ENCODE data around the gene TXN2.

TXN2 gene

DNA sequence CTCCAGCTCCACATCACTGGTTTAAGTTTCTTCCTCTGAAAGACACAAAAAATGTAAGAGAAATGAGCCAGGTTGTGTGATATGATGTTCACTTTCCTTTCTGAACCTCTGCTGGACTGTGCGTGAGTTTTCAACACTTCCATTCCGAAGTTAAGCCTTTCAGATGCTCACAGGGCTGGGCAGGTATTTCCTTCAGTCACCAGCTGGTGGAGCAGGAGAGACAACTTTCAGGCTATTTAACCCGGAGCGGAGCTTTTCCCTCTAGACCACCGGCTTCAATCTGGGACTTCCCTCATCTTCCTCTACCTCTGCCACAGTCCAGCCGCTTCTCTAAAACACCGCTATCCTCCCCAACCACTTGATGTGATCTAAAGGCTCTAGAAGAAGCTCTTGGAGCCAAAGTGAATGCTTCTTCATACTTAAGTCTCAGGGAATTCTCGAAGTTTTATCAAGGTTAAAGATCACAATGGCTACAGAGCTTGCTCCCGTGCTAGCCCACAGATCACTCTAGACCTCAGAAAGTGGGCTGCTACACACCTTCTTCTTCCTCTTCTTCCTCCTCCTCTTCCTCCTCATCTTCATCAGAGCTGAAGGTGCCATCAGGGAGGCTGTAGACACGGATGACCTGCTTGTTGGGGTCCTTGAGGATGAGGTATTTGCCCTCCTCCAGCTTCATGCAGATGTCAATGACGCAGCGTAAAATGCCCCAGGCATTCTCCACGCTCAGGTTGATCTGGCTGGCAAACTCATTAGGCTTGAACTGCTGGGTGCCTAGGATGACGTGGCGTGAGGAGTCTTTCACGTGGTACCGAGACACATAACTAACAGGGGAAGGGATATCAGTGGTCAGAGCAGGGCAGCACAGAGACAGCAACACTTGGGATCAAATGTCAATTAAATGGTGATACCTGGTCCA is 29.8 kb upstream of the TXN2 start:
- TF ChIP-seq, protein P1, sequence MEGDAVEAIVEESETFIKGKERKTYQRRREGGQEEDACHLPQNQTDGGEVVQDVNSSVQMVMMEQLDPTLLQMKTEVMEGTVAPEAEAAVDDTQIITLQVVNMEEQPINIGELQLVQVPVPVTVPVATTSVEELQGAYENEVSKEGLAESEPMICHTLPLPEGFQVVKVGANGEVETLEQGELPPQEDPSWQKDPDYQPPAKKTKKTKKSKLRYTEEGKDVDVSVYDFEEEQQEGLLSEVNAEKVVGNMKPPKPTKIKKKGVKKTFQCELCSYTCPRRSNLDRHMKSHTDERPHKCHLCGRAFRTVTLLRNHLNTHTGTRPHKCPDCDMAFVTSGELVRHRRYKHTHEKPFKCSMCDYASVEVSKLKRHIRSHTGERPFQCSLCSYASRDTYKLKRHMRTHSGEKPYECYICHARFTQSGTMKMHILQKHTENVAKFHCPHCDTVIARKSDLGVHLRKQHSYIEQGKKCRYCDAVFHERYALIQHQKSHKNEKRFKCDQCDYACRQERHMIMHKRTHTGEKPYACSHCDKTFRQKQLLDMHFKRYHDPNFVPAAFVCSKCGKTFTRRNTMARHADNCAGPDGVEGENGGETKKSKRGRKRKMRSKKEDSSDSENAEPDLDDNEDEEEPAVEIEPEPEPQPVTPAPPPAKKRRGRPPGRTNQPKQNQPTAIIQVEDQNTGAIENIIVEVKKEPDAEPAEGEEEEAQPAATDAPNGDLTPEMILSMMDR (conservative IDR thresholded peaks at IDR 0.05; ENCODE audit: low read depth, low read length), result peak; percentile 52
- Histone ChIP-seq H3K4me3 (IDR thresholded peaks at IDR 0.05; ENCODE audit: insufficient read depth, low read depth, low read length) (no peak overlapping the region), H4K20me1 (ENCODE audit: insufficient read depth) (no peaks in the 10 kb centered on the region), H3K4me1 (ENCODE audit: low read depth, poor library complexity, severe bottlenecking) (peaks cover 8% of the 10 kb centered on the region), H3K4me2 (no peak overlapping the region), H3K36me3 (ENCODE audit: insufficient read depth) (peaks cover 9% of the 10 kb centered on the region; the same call in 1 of the 2 replicates), H2AFZ (ENCODE audit: low read depth) (no peak overlapping the region), H3K9ac (no peak overlapping the region), H3K27ac (no peak overlapping the region), H3K79me2 (ENCODE audit: insufficient read depth, low read depth) (no peaks in the 10 kb centered on the region), H3K27me3 (ENCODE audit: insufficient read depth, low read depth) (no peaks in the 10 kb centered on the region)

GRCh38 chr22:36510384-36510783 is 28.9 kb upstream of the TXN2 start:
- H2AFZ ChIP-seq (ENCODE audit: low read depth), result no peak overlapping the region
- peaks cover 9% of the 10 kb centered on the region; the same call in 1 of the 2 replicates for H3K36me3 ChIP-seq (ENCODE audit: insufficient read depth)
- H3K9ac ChIP-seq, result no peak overlapping the region
- no peaks in the 10 kb centered on the region for H3K79me2 ChIP-seq (ENCODE audit: insufficient read depth, low read depth)
- H3K4me2 ChIP-seq, result no peak overlapping the region
- peaks cover 8% of the 10 kb centered on the region for H3K4me1 ChIP-seq (ENCODE audit: low read depth, poor library complexity, severe bottlenecking)
- no peaks in the 10 kb centered on the region for H3K27me3 ChIP-seq (ENCODE audit: insufficient read depth, low read depth)
- no peak overlapping the region for H3K4me3 ChIP-seq (IDR thresholded peaks at IDR 0.05; ENCODE audit: insufficient read depth, low read depth, low read length)
- H3K27ac ChIP-seq, result no peak overlapping the region
- H4K20me1 ChIP-seq (ENCODE audit: insufficient read depth), result no peaks in the 10 kb centered on the region
- TF ChIP-seq, protein P1 (conservative IDR thresholded peaks at IDR 0.05; ENCODE audit: low read depth, low read length), result no peak

GRCh38 chr22:36507518-36508010 is 26.1 kb upstream of the TXN2 start:
- peak overlapping the region; percentile 60; the same call in 1 of the 2 replicates for H3K27ac ChIP-seq
- H3K4me1 ChIP-seq (ENCODE audit: low read depth, poor library complexity, severe bottlenecking), result peaks cover 8% of the 10 kb centered on the region
- H2AFZ ChIP-seq (ENCODE audit: low read depth), result peak overlapping the region; percentile 85
- no peaks in the 10 kb centered on the region for H3K27me3 ChIP-seq (ENCODE audit: insufficient read depth, low read depth)
- TF ChIP-seq, protein P1 (conservative IDR thresholded peaks at IDR 0.05; ENCODE audit: low read depth, low read length), result no peak
- peaks cover 4% of the 10 kb centered on the region; the same call in 1 of the 2 replicates for H3K36me3 ChIP-seq (ENCODE audit: insufficient read depth)
- H3K4me3 ChIP-seq (IDR thresholded peaks at IDR 0.05; ENCODE audit: insufficient read depth, low read depth, low read length), result no peak overlapping the region
- H4K20me1 ChIP-seq (ENCODE audit: insufficient read depth), result no peaks in the 10 kb centered on the region
- H3K79me2 ChIP-seq (ENCODE audit: insufficient read depth, low read depth), result no peaks in the 10 kb centered on the region
- peak overlapping the region; percentile 70 for H3K4me2 ChIP-seq
- H3K9ac ChIP-seq, result peak overlapping the region; percentile 56; the same call in 1 of the 2 replicates

- H3K4me2 ChIP-seq, result peak within 1 kb of the TSS; percentile 70
- no peaks in the 10 kb centered on the region for H3K27me3 ChIP-seq (ENCODE audit: insufficient read depth, low read depth)
- no peak within 1 kb of the TSS for H3K4me3 ChIP-seq (IDR thresholded peaks at IDR 0.05; ENCODE audit: insufficient read depth, low read depth, low read length)
- H3K4me1 ChIP-seq (ENCODE audit: low read depth, poor library complexity, severe bottlenecking), result peaks cover 8% of the 10 kb centered on the region
- peak within 1 kb of the TSS; percentile 60 for H3K27ac ChIP-seq
- H2AFZ ChIP-seq (ENCODE audit: low read depth), result peak within 1 kb of the TSS; percentile 85
- no peaks in the 10 kb centered on the region for H3K79me2 ChIP-seq (ENCODE audit: insufficient read depth, low read depth)
- 0 out of 2 replicates have a peak, but pooled peaks cover 4% of the 10 kb centered on the region for H3K36me3 ChIP-seq (ENCODE audit: insufficient read depth)
- TF ChIP-seq, protein P1 (conservative IDR thresholded peaks at IDR 0.05; ENCODE audit: low read depth, low read length), result no peak
- H4K20me1 ChIP-seq (ENCODE audit: insufficient read depth), result no peaks in the 10 kb centered on the region
- peak within 1 kb of the TSS; percentile 56; the same call in 1 of the 2 replicates for H3K9ac ChIP-seq
Observed at GRCh38 chr22:36506637-36507517, 25.4 kb upstream of the TXN2 start, which contains the start of gene FOXRED2. FOXRED2 (minus strand) TSS chr22:36507040; CDS start chr22:36506422, 618 bp downstream.

Measured in KMS-11 (cell line).